Measurements from ENCODE around the gene SCG2. TPM values are rescaled to one million over a fixed set of nuclear protein-coding genes. Genes with fewer than 3 reads are reported as not detected.

The SCG2 gene
- total and polyA plus RNA-seq, 2 of the 4 experiments (the other 2 are of a cell fraction), result 0.36 to 0.46 TPM

DNA sequence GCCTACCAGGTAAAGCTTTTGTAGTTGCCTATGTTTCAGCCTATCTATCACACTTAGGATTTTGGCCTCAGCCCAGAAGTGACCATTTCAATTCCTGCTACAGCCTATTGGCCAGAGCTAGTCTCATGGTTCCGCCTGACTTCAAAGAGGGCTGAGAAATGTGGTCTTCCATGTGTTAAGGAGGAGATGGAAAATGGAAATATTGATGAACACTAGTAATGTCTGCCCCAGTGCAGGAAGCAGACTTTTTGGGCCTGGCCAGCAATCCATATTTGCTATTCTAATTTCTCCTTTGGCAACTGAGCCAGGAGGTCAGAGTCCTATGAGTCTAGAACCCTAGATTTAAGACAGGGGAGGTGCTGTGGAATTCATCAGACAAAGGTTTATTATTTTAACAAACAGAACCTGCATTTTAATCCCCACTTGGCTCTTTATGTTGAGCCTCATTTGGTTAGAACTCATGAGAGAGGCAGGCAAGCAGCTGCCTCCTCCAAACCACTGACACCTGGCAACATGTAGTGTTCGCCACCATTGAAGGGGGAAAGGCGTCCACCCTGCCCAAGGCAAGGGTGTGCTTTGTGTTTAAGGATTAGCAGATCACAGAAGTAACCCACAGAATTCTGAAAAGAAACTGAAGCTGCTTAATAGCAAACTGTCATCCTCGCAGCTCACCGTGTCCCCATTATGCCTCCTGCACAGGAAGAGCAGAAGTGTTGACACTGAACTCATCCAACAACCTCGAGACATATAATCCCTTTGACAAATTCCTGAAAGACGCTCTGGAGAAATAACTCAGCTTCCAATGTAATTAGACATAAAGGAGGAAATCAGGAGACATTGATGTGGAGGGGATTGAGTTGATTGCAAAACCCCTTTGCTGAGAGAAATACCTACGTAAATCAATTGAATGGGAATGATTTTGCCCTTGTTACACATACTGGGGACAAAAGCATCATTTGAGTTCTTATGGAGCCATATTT, 47.7 kb upstream of the SCG2 start:
- Histone ChIP-seq H3K27ac (ENCODE audit: insufficient read depth, low read length) (no peak overlapping the region), H4K5ac (ENCODE audit: low read depth, low read length) (no peak overlapping the region), H2BK20ac (ENCODE audit: low read depth, low read length) (no peak overlapping the region), H2AK9ac (replicated peaks; ENCODE audit: low read depth, low read length, poor library complexity) (no peak overlapping the region), H2BK5ac (ENCODE audit: low read depth, low read length, poor library complexity, severe bottlenecking) (no peak overlapping the region), H3K9ac (ENCODE audit: low read depth, low read length) (no peak overlapping the region), H3K18ac (ENCODE audit: low read depth, low read length) (no peak overlapping the region), H3K27me3 (ENCODE audit: control insufficient read depth, insufficient read depth, low read length) (no peaks in the 10 kb centered on the region), H3K4me3 (ENCODE audit: insufficient read depth, low read depth, low read length) (no peak overlapping the region), H4K8ac (ENCODE audit: low read depth in 2 of 2, low read length in 2 of 2) (no peak overlapping the region), H3K9me1 (ENCODE audit: insufficient read depth, low read length) (no peaks in the 10 kb centered on the region), H3K56ac (ENCODE audit: extremely low read depth, insufficient read depth, low read length) (no peak overlapping the region), H3K79me1 (ENCODE audit: low read depth in 1 of 2, low read length in 2 of 2) (no peaks in the 10 kb centered on the region), H2AFZ (replicated peaks; ENCODE audit: low read length, poor library complexity) (no peak overlapping the region), H4K91ac (ENCODE audit: insufficient read depth, low read depth, low read length) (no peak overlapping the region), H2BK15ac (ENCODE audit: low read depth, low read length) (no peak overlapping the region; the same call in 2 of the 3 replicates), H2BK120ac (ENCODE audit: low read depth, low read length) (no peak overlapping the region), H3K23ac (ENCODE audit: low read depth, low read length) (no peak overlapping the region), H3K4me1 (ENCODE audit: control insufficient read depth, insufficient read depth, low read length) (peaks cover 2% of the 10 kb centered on the region; the same call in 1 of the 2 replicates), H3K9me3 (ENCODE audit: control insufficient read depth, insufficient read depth, low read length) (no peaks in the 10 kb centered on the region), H4K20me1 (ENCODE audit: insufficient read depth, low read length) (no peaks in the 10 kb centered on the region), H3K36me3 (ENCODE audit: control insufficient read depth, insufficient read depth, low read length) (no peaks in the 10 kb centered on the region), H3K4me2 (ENCODE audit: low read depth, low read length) (no peak overlapping the region), H3K14ac (replicated peaks; ENCODE audit: low read depth, low read length) (no peak overlapping the region), H2AK5ac (ENCODE audit: low read depth, low read length) (no peak overlapping the region), H3K4ac (ENCODE audit: low read depth, low read length) (no peak overlapping the region)
- in situ Hi-C loops (cut with MboI; ENCODE audit: low sequenced_read_pairs), result no loop called here
- ChIA-PET POLR2A (ENCODE audit: unreplicated experiment) (no interaction called here), CTCF (no interaction called here)
- intact Hi-C loops (cut with micrococcal nuclease), result no loop called here
- dilution Hi-C loops (cut with HindIII; ENCODE audit: low sequenced_read_pairs, unreplicated experiment), result no loop called here
- DNase-seq, result no peak
- BruUV-seq (replicated peaks), result no TSS peak
- no peak for ATAC-seq (ENCODE audit: low read depth)
- no peak for TF ChIP-seq BHLHE40 (IDR thresholded peaks at IDR 0.05; ENCODE audit: low read depth, low read length)
- WGBS, 2 experiments (ENCODE audit: extremely low coverage in 2 of 2, insufficient read length in 1 of 2), result no CpG with 5 or more reads among the region's 8 CpGs

All from IMR-90 (cell line).